Gastroesophageal sphincter (tissue), 3 donors: Measurements from ENCODE around the gene MREG.

ENCODE experiments used
- EP300 ChIP-seq: sonication (generic); formaldehyde crosslinking; IDR thresholded peaks from one replicate; pipeline ENCODE4 v1.6.1; 2017; ENCODE audit warnings: antibody characterized with exemption, mild to moderate bottlenecking
- POLR2A ChIP-seq, 2 donors: fragments of 450-650 bp; IDR thresholded peaks; one replicate each; pipeline ENCODE4 v1.6.1; 2017; ENCODE audit warnings: antibody characterized with exemption in 2 of 2, mild to moderate bottlenecking in 2 of 2, moderate library complexity in 1 of 2
- POLR2AphosphoS5 ChIP-seq: sonication (generic); formaldehyde crosslinking; IDR thresholded peaks from one replicate; pipeline ENCODE4 v1.6.1; 2017; ENCODE audit warnings: antibody characterized with exemption
- TF ChIP-seq, protein P1 (sequence below), 4 experiments: fragments of 200-600 bp in 2 of 4; fragments of 450-650 bp in 2 of 4; sonication (generic) in 1 of 4; IDR thresholded peaks; one replicate each; pipeline ENCODE4 v1.5.1; 2017 to 2019; ENCODE audit warnings: antibody characterized with exemption in 4 of 4, mild to moderate bottlenecking in 2 of 4, moderate library complexity in 2 of 4

DNA sequence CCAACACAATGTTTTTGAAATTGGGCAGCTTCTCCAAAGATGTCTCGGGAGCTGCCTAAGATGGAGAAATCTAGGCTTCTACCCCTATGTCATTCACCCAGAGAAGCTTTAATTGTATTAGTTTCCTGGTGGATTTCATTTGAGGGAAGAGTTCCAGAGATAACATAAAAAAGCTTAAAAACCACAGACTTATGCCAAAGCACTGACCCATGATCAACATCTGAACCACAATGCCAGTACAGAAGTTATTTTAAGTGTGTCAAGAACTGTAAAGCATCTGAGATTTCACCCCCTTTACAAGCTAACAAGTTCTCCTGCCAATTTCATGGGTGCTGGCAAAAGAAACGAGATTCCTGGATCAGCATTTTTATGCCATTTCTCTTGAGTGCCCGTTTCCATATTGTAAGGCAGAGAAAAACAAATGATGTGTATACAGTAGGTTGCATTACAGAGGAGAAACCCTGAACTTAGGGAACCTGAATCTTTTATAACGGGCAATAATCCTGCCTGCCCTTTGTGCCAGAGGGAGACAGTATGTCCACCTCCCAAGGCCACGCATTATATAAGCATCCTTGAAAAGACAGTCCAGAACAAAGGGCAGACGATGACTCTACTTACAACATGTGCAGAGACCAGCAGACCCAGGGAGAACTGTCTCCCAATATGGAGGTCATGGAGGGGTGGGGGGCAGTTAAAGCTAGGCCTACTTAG lies 44.1 kb downstream of the MREG start:
- TF ChIP-seq, protein P1, sequence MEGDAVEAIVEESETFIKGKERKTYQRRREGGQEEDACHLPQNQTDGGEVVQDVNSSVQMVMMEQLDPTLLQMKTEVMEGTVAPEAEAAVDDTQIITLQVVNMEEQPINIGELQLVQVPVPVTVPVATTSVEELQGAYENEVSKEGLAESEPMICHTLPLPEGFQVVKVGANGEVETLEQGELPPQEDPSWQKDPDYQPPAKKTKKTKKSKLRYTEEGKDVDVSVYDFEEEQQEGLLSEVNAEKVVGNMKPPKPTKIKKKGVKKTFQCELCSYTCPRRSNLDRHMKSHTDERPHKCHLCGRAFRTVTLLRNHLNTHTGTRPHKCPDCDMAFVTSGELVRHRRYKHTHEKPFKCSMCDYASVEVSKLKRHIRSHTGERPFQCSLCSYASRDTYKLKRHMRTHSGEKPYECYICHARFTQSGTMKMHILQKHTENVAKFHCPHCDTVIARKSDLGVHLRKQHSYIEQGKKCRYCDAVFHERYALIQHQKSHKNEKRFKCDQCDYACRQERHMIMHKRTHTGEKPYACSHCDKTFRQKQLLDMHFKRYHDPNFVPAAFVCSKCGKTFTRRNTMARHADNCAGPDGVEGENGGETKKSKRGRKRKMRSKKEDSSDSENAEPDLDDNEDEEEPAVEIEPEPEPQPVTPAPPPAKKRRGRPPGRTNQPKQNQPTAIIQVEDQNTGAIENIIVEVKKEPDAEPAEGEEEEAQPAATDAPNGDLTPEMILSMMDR (IDR thresholded peaks at IDR 0.05): no peak
- no peak for TF ChIP-seq POLR2AphosphoS5
- TF ChIP-seq EP300: no peak
- no peak for TF ChIP-seq POLR2A (IDR thresholded peaks at IDR 0.05)
